GM18907 (cell line): ENCODE data around the gene KCNIP4.

Experiments
- ATAC-seq: cut with Tn5 transposase; IDR thresholded peaks from one replicate; pipeline ENCODE4 v1.9.1; 2021; ENCODE audit warnings: mild to moderate bottlenecking, moderate library complexity; ENCODE audit not compliant: unreplicated experiment

Gene KCNIP4

DNA sequence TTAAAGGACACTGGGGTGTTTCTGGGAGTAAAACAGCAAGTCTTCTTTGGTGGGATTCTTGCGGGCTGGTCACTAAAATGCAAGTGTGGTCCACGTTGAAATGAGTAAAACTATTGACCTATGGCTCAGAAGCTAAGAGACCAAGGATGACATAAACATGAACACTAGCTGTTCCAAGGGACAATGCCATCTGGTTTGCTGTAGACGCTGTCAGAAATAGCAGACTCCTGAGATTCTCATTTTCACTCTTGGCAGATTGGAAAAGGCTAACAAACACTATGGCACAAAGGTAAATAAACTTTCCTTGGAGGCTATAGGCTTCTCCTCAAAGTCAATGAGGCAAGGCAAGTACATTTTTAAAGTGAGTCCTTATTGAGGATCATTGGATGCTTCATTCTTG, 343.6 kb downstream of the KCNIP4 start:
- no peak for ATAC-seq

DNA sequence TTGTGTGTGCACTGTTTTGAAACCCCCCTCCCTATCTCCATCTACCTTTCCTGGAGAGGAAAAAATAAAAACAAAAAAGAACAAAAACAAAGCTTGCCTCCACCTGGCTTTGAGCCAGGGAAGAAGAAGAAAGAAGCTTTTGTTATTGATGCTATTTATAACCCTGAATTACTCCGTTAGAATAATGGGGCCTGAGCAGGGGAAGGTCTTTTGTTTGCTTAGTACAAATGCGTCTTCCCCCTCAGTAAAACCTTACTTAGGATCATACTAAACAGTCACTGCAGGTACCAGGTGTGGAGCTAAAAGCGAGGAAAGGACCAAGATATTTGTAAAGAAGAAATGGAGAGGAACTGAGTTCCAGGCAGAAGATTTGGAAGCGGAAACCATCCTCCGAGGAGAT, 352.1 kb downstream of the KCNIP4 start:
- no peak for ATAC-seq

- no peak for ATAC-seq
Observed at GRCh38 chr4:21593671-21594001, 354.9 kb downstream of the KCNIP4 start.

GRCh38 chr4:21592970-21593670, 355.5 kb downstream of the KCNIP4 start:
- ATAC-seq, result no peak

GRCh38 chr4:21577056-21577455, 371.5 kb downstream of the KCNIP4 start:
- ATAC-seq, result no peak

- ATAC-seq, result no peak
Observed at GRCh38 chr4:21571100-21571499, 377.5 kb downstream of the KCNIP4 start.

DNA sequence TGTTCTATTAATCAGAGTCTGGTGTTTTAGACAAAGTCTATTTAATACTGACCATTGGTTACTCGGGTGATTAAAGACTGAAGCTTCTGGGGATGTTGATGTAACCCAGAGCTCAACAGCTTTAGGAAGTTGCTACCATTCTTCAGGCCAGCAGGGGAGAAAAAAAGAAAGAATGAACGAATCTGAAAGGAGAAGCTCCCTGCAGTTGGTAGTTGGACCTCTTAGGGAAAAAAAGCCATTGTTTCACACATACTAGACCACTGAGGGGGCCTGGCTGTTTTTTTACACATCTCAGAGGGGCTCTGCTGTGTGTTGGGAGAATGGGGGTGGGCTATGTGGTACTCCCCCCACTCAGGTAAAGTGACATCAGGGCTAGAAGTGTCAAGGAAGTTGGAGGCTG, 378.9 kb downstream of the KCNIP4 start:
- ATAC-seq, result no peak

GRCh38 chr4:21555083-21555482, 393.5 kb downstream of the KCNIP4 start:
- no peak for ATAC-seq

DNA sequence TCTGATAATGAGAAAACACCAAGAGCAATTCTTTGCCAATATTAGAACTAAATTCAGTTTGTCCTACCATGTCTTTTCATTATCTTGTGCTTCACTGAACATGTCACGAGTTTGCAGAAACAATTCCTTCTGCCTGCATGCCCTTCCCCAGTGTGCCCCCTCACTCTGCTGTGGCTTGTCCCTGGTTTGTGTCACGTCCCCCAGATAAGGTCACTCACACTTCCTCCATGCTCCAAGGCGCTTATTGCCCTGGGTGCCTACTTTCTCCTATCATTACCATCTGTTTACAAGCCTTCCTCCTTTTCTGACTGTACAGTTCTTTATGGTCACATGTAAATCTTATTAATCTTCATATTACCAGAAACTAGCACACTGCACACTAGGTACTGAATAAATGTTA, 394.1 kb downstream of the KCNIP4 start:
- ATAC-seq, result no peak

GRCh38 chr4:21554066-21554465, 394.5 kb downstream of the KCNIP4 start:
- no peak for ATAC-seq

GRCh38 chr4:21552455-21552854, 396.1 kb downstream of the KCNIP4 start:
- no peak for ATAC-seq

DNA sequence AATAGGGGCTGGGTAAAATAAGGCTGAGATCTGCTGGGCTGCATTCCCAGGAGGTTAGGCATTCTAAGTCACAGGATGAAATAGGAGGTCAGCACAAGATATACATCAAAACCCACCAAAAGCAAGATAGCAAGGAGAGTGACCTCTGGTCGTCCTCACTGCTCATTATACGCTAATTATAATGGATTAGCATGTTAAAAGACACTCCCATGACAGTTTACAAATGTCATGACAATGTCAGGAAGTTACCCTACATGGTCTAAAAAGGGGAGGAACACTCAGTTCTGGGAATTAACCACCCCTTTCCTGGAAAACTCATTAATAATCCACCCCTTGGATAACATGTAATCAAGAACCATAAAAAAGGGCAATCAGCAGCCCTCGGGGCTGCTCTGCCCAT, 403.6 kb downstream of the KCNIP4 start:
- no peak for ATAC-seq

GRCh38 chr4:21544415-21544814, 404.2 kb downstream of the KCNIP4 start:
- no peak for ATAC-seq

DNA sequence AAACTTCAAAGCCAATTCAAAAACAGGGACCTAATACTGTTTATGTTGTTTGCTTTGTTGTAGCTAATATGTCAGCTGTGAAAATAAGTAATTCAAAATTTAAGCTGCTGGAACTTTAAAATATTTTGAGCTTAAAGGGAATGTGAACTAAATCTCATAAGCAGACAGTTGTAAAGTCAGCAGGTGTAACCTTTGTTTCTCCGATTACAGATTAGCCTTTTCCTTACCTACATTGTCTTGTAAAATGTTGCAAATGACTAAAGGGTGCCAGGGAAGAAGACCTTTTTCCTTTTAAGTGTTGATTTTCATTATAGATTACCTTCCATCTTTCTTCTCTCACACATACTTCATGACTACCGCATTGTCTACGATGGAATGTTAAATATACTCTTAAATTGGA, 405.1 kb downstream of the KCNIP4 start:
- no peak for ATAC-seq

DNA sequence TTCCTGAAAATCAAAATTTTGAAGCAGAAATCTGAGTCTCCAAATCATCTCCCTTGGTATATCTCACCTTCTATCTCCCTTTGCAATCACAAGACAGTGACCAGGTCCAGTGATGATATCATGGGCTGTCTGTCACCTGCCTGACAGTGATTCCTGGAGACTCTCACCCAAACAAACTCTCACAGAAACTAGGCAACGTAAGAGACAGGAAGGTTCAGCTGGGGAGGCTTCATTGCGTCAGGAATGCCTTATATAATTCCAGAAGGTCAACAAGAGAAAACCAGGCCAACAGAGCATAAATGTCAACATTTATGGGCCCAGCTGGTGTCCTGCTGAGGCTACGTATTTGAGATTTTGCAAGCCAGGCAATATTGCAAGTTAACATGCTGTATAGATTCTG, 412.7 kb downstream of the KCNIP4 start:
- no peak for ATAC-seq

- no peak for ATAC-seq
Observed at GRCh38 chr4:21531048-21531447, 417.5 kb downstream of the KCNIP4 start.

DNA sequence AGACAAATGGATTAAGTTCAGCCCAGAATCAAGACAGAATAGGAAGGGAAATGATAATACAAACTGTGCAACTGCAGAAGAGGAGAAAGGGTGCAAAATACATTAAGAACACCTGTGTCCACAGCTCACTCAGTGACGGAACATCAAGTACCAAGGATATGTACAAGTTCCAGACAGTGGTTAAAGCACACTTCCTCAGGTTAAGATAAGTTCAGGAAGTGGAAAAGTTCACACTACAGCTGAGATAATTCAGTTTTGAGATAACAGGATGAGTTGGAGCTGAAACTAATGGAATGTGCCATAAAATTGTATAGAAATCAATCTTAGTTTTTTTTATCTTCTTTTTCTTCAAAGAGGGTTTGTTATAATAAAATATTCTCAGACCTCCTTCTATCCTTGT, 419.4 kb downstream of the KCNIP4 start:
- ATAC-seq, result no peak

DNA sequence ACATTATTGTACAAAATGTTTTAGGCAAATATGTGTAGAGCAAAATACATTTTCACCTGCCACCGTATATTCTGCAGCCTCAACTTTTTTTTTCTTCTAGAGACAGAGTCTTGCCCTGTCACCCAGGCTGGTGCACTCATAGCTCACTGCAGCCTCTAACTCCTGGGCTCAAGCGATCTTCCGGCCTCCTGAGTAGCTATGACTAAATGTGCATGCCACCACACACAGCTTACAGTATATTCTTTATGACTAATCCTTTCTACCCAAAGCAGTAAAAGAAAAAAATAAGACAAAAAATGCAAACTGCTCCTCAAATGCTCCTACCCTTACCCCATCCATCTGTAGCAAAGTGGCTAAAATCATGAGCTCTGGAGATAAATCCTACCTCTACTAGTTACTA, 426.3 kb downstream of the KCNIP4 start:
- ATAC-seq, result no peak

GRCh38 chr4:21517126-21517859, 431.3 kb downstream of the KCNIP4 start:
- no peak for ATAC-seq

- ATAC-seq, result no peak
Observed at GRCh38 chr4:21514022-21514694, 434.4 kb downstream of the KCNIP4 start.

GRCh38 chr4:21512353-21512752, 436.2 kb downstream of the KCNIP4 start:
- no peak for ATAC-seq

DNA sequence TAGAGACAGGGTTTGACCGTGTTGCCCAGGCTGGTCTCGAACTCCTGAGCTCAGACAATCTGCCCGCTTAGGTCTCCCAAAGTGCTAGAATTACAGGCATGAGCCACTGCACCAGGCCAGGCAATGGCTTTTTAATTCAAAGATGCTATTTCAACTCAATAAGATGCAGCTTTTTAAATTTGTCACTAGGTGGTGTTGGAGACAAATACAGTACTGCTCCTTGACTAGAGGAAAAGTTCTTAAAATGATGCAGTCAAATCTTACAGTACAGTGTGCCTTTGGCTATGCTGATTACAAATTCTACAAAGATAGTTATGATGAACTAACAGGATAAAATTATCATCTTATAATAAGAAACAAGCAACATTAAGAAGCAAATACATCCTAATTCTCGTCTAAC, 441.1 kb downstream of the KCNIP4 start:
- ATAC-seq, result no peak
